Globus pallidus (tissue), 1 donor: ENCODE measurements around the gene LINC01488.

ENCODE experiments used
- DNase-seq: peaks from one replicate; pipeline ENCODE4 v3.0.0-alpha.2; 2015; ENCODE audit warnings: low spot score

The LINC01488 gene

DNA sequence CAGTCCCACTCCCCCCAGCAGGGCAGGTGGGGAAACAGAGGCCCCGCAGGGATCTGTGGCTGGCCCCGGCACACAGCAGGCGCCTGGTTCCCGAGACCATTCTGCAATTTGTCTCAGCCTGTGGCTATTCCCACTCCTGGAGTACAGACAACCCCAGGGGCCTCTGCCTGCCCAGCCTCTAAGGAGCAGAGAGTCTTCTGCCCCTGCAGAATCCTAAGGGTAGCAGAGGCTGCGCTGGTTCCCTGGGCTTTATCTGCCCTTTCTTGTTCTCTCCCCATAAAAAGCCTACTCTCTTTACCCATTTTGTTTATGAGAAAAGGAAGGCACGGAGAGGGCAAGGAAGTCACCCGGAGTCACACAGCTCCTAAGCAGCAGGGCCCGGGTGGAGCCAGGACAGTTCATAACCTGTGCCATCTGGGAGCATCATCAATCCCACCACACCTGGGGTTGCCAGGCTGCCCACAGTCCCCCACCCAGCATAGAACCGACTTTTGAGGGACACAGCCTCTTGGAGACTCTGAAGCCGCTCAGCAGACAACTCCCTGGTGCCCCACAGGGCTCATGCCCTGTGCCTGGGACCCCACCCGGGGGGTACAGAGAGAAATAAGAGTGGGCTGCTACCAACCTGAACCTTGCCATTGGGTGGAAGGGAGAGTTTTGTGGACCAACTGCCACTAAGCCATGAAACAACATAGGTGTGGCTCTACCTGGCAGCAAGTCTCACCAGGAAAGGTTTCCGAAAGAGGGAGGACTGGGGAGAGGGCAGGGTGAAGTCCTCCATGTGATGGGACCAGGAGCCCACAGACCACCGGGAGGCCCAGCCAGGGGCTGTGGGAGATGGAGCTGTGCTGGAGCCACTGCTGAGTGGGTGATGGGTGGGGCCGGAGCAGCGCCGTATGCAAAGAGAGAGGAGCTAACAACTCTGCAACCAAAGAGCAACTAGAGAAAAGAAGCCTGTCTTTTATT is 17.2 kb upstream of the LINC01488 start:
- no peak for DNase-seq

- DNase-seq, result no peak
Measured at GRCh38 chr11:69465236-69466000, 16.0 kb upstream of the LINC01488 start.

- no peak for DNase-seq
Measured at GRCh38 chr11:69466039-69466438, 15.4 kb upstream of the LINC01488 start.

DNA sequence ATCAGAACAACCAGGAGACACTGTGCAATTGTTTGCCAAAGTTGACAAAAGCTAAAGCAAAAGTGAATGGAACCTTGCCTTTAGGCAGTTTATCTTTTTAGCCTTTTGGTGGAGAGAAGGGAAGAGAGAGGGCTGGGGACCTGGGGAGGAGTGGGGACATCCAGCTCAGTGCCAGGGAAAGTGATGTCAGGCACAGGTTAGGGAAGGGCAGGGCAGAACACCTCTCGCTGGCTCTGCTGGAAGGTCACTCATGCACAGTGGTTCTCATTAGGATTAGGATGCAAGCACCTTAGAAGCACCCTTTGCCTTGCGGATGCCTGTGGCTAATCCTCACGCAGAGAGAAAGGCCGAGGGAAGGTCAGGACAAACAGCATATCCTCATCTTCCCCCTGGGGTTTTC is 14.3 kb upstream of the LINC01488 start:
- no peak for DNase-seq

DNA sequence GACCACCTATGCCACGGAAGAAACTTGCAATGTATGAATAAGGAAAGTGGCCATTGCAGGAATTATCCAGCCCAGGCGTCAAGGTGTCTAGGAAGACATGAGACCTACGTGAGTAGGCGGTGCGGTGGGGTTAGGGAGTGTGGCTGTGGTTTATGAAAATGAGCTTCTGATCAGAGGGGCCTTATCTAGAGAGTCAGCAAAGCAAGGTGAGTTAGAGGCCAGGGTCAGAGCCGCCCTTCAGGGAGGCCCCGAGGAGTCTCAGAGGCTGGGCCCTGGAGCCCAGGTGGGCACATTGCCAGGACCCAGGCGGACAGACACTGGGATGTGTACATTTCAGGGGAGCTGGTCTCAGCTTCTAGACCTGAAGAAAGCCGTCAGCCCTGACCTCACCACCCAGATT is 13.8 kb upstream of the LINC01488 start:
- no peak for DNase-seq

- DNase-seq, result no peak
Measured at GRCh38 chr11:69468221-69468620, 13.2 kb upstream of the LINC01488 start.

GRCh38 chr11:69468911-69469885 is 12.3 kb upstream of the LINC01488 start:
- no peak for DNase-seq

- DNase-seq, result no peak
Measured at GRCh38 chr11:69470301-69470700, 11.2 kb upstream of the LINC01488 start.

DNA sequence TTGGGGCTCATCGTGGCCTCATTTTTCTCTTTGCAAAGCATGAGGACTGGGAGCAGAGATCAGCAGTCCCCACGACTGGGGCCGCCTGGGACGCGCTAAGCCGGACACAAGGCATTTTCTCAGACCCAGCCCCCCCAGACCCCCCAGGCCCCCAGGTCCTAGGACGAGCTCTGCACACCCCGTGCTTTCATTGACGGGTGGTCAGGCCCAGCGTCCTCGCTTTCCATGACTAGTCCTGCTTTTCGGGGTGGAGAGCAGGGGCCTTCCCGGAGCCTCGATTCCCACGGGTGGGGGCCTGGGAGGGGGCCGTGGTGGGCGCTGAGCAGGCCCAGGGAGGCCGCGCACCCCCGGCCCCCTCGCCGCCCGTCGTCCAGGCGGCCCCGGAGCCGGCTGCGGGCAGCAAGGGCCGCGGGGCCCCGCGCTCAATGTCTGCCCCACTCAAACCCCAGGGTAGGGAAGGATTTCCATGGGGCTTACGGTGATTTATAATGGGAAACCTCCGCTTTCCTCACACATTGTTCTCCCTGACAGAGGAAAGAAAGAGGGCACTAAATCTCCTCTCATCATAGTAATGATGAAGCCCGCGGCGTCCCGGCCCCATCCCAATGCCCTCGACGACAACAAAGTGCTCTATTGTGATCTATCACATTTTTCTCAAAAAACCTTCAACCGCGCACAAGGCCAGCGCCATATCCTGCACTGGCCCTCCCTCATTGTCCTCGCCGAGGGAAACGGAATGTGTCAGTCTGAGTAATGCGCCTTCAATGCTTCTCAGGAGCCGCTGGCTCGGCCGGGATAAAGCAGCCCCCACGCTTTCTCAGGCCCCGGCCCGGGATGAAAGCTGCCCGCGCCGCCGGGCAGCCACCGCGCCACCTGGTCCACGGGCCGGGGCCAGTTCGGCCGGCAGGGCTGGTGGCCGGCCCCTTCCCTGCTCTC is 10.4 kb upstream of the LINC01488 start:
- DNase-seq, result no peak

- DNase-seq, result no peak
Measured at GRCh38 chr11:69471729-69472540, 9.5 kb upstream of the LINC01488 start.

GRCh38 chr11:69472541-69473275 is 8.8 kb upstream of the LINC01488 start:
- DNase-seq, result no peak

DNA sequence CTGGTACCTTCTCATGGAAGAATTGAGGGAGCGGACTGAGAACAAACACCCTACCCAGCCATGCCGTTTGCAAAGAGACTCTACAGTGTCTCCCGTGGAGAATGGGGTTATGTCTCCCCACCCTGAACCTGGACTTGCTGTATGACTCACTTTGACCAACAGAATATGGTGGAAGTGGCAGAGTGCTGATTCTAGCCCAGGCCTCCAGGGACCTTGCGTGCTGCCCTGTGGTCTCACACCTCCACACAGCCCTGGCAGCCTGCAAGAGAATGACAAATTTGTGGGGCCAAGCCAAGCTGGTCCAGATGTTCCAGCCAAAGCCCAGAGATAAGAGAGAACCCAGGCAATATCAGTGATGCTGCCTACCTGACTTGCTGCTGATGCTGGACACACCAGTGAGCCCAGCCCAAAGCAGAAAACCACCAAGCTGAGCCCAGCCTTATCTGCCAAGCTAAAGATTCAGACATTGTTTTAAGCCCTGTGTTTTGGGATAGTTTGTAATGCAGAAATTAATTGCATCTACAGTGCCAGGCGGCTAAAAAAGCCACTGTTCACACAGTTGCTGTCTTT is 8.1 kb upstream of the LINC01488 start:
- no peak for DNase-seq

GRCh38 chr11:69474736-69475135 is 6.7 kb upstream of the LINC01488 start:
- no peak for DNase-seq

DNA sequence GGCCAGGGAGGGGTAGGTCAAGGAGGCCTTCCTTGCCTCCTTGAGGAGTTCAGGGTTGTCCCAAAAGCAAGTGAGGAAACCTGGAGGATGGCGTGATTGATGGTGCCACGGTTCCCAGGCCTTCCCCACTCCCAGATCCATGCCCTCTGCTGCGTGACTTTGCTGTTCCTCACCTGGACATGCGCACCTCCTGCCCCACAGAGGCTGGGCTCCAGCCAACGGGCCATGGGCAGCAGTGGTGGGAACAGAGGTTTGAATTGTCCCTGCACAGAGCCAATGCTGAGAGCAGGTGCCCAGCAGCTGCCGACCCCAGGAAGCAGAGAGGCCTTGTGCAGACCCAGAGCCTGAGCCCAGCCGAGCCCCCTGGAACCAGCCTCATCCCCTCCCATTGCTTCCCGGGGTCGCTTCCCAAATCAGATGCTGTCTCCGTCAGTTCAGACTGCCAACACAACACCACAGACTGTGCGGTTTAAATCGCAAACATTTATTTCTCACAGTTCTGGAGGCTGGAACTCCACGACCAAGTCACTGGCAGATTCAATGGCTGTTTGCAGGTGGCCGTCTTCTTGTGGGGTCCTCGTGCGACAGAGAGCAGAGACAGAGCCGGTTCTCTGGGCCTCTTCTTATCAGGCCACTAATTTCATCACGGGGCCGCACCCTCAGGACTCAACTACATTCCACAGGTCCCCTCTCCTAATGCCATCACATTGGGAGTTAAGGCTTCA is 6.2 kb upstream of the LINC01488 start:
- no peak for DNase-seq

GRCh38 chr11:69475866-69476471 is 5.5 kb upstream of the LINC01488 start:
- DNase-seq, result no peak

DNA sequence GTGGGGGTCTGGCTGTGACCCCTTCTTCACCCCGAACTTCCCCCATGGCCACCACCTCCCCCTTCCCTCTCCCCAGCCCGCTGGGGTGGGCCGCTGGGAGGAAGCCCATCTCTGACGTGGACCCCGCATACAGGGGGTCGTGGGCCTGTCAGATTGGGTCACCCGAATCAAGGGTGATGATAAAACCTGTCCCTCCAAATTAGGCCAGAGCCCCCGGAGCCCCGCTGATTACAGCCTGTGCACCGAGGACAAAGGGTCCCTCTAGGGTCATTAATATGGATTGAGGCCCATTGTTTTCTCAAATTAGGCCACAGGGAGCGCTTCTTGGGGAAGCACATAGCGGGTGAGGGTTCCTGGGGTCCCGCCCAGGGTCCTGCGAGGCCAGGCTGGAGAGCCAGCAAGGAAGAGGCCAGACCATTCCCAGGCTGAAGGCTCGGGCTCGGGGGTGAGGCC is 4.9 kb upstream of the LINC01488 start:
- DNase-seq, result no peak

- DNase-seq, result no peak
Measured at GRCh38 chr11:69477086-69477485, 4.4 kb upstream of the LINC01488 start.
